Tibial nerve (tissue), 4 donors: ENCODE data around the gene LCN12. TPM values are rescaled to one million over a fixed set of nuclear protein-coding genes. Genes with fewer than 3 reads are reported as not detected.

Experiments
- DNase-seq, 2 donors: peaks; one replicate each; pipeline ENCODE4 v3.0.0-alpha.2; 2019; ENCODE audit warnings: low spot score in 2 of 2
- H3K27ac ChIP-seq, 4 donors: fragments of 200-600 bp; sonication (generic) in 3 of 4; one replicate each; pipeline ENCODE4 v1.5.1; 2017 to 2019; ENCODE audit warnings: mild to moderate bottlenecking in 1 of 4
- H3K27me3 ChIP-seq, 2 donors: fragments of 200-600 bp; sonication (generic) in 1 of 2; one replicate each; pipeline versions ENCODE4 v1.5.1 to v1.6.0; 2017 to 2019
- H3K36me3 ChIP-seq, 3 donors: fragments of 200-600 bp; sonication (generic); one replicate each; pipeline ENCODE4 v1.5.1; 2018 to 2019
- H3K4me1 ChIP-seq, 4 donors: fragments of 200-600 bp; sonication (generic) in 3 of 4; one replicate each; pipeline ENCODE4 v1.5.1; 2017 to 2019
- H3K4me3 ChIP-seq, 4 donors: fragments of 200-600 bp; sonication (generic) in 3 of 4; one replicate each; pipeline ENCODE4 v1.5.1; 2017 to 2019; ENCODE audit warnings: mild to moderate bottlenecking in 1 of 4, moderate library complexity in 1 of 4
- H3K9me3 ChIP-seq, 4 donors: fragments of 200-600 bp; sonication (generic) in 3 of 4; one replicate each; pipeline ENCODE4 v1.5.1; 2017 to 2019
- EP300 ChIP-seq, 2 donors: sonication (generic); formaldehyde crosslinking; IDR thresholded peaks; one replicate each; pipeline ENCODE4 v1.6.1; 2017; ENCODE audit warnings: antibody characterized with exemption in 2 of 2, mild to moderate bottlenecking in 1 of 2
- POLR2A ChIP-seq, 2 donors: fragments of 450-650 bp; IDR thresholded peaks; one replicate each; pipeline ENCODE4 v1.6.1; 2017; ENCODE audit warnings: antibody characterized with exemption in 2 of 2, mild to moderate bottlenecking in 2 of 2, moderate library complexity in 2 of 2
- WGBS, 2 donors: methylation state at CpG; one replicate each; pipeline ENCODE4 v1.1.5; 2018; 5-methylcytosine and 5-hydroxymethylcytosine counted together
- total RNA-seq, 4 donors: library from RNA; depleted of rRNA; stranded (reverse); fragments of >200 nt; gene quantifications; one replicate each; pipeline ENCODE4 v1.1.0, GENCODE V29; 2016
- TF ChIP-seq, protein P1 (sequence below), 5 experiments: fragments of 200-600 bp in 3 of 5; fragments of 450-650 bp in 2 of 5; sonication (generic) in 3 of 5; IDR thresholded peaks; one replicate each; pipeline ENCODE4 v1.5.1; 2016 to 2019; ENCODE audit warnings: antibody characterized with exemption in 5 of 5, mild to moderate bottlenecking in 3 of 5, moderate library complexity in 2 of 5

LCN12 gene
- total RNA-seq, 4 donors from 2014 or later, result 2.4 to 16.8 (median 7.8) TPM

GRCh38 chr9:136916330-136917184 is 35.5 kb upstream of the LCN12 start:
- WGBS, 2 donors, result 91 to 92% methylated on average over 28 to 32 of the region's 32 CpGs
- Histone ChIP-seq H3K36me3 (peaks cover 0 to 78% (median 10%) of the 10 kb centered on the region in 3 donors), H3K4me1 (peaks cover 0 to 5% (median 0%) of the 10 kb centered on the region in 4 donors), H3K27me3 (no peaks in the 10 kb centered on the region), H3K27ac (no peak overlapping the region), H3K9me3 (no peaks in the 10 kb centered on the region), H3K4me3 (no peak overlapping the region)
- TF ChIP-seq EP300 (IDR thresholded peaks at IDR 0.05) (no peak), POLR2A (IDR thresholded peaks at IDR 0.05) (no peak)
- TF ChIP-seq, protein P1, sequence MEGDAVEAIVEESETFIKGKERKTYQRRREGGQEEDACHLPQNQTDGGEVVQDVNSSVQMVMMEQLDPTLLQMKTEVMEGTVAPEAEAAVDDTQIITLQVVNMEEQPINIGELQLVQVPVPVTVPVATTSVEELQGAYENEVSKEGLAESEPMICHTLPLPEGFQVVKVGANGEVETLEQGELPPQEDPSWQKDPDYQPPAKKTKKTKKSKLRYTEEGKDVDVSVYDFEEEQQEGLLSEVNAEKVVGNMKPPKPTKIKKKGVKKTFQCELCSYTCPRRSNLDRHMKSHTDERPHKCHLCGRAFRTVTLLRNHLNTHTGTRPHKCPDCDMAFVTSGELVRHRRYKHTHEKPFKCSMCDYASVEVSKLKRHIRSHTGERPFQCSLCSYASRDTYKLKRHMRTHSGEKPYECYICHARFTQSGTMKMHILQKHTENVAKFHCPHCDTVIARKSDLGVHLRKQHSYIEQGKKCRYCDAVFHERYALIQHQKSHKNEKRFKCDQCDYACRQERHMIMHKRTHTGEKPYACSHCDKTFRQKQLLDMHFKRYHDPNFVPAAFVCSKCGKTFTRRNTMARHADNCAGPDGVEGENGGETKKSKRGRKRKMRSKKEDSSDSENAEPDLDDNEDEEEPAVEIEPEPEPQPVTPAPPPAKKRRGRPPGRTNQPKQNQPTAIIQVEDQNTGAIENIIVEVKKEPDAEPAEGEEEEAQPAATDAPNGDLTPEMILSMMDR (IDR thresholded peaks at IDR 0.05), result no peak
- DNase-seq, result no peak

DNA sequence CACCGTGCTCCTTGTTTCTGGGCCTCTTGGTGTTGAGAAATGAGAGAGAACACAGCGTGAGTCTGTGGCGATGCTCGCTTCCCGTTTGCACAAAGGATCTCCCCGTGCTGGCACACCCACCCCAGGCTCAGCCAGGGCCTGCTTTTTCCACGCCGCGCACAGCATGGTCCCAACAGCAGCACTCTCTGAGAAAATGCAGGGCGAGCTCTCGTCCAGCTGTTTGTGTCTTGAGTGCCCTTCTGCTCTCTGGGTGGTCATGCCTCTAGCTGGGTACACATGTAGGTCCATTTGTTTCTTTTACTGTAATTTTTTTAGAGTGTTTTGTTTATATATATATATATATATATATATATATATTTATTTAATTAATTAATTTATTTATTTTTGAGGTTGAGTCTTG is 34.2 kb upstream of the LCN12 start:
- no peak for DNase-seq
- Histone ChIP-seq H3K36me3 (peaks cover 0 to 68% (median 10%) of the 10 kb centered on the region in 3 donors), H3K9me3 (no peaks in the 10 kb centered on the region), H3K27me3 (no peaks in the 10 kb centered on the region), H3K27ac (no peak overlapping the region), H3K4me1 (peaks cover 0 to 14% (median 2%) of the 10 kb centered on the region in 4 donors), H3K4me3 (no peak overlapping the region)
- WGBS, 2 donors, result 89 to 92% methylated on average over 11 of the region's 11 CpGs
- TF ChIP-seq POLR2A (IDR thresholded peaks at IDR 0.05) (no peak), EP300 (IDR thresholded peaks at IDR 0.05) (no peak)
- TF ChIP-seq, protein P1 (IDR thresholded peaks at IDR 0.05), result no peak

GRCh38 chr9:136920069-136920468 is 32.0 kb upstream of the LCN12 start:
- no peak for DNase-seq
- Histone ChIP-seq H3K27ac (no peak overlapping the region), H3K9me3 (no peaks in the 10 kb centered on the region), H3K27me3 (no peaks in the 10 kb centered on the region), H3K4me3 (no peak overlapping the region), H3K36me3 (peaks cover 0 to 60% (median 7%) of the 10 kb centered on the region in 3 donors), H3K4me1 (peaks cover 0 to 14% (median 2%) of the 10 kb centered on the region in 4 donors)
- TF ChIP-seq, protein P1 (IDR thresholded peaks at IDR 0.05), result no peak
- no peak for TF ChIP-seq POLR2A (IDR thresholded peaks at IDR 0.05)
- no peak for TF ChIP-seq EP300 (IDR thresholded peaks at IDR 0.05)
- WGBS, 2 donors, result 95 to 96% methylated on average over 14 to 15 of the region's 15 CpGs

- Histone ChIP-seq H3K9me3 (no peaks in the 10 kb centered on the region), H3K27ac (no peak overlapping the region), H3K4me1 (peaks cover 0 to 14% (median 2%) of the 10 kb centered on the region in 4 donors), H3K36me3 (peaks cover 0 to 60% (median 8%) of the 10 kb centered on the region in 3 donors), H3K27me3 (no peaks in the 10 kb centered on the region), H3K4me3 (no peak overlapping the region)
- 91 to 99% methylated on average over 12 to 14 of the region's 14 CpGs for WGBS, 2 donors
- TF ChIP-seq, protein P1 (IDR thresholded peaks at IDR 0.05), result no peak
- TF ChIP-seq POLR2A (IDR thresholded peaks at IDR 0.05) (no peak), EP300 (IDR thresholded peaks at IDR 0.05) (no peak)
- DNase-seq, result no peak
Measured at GRCh38 chr9:136920734-136921231, 31.3 kb upstream of the LCN12 start.

GRCh38 chr9:136921307-136921706 is 30.8 kb upstream of the LCN12 start:
- H3K4me1 ChIP-seq, result peaks cover 0 to 14% (median 2%) of the 10 kb centered on the region in 4 donors
- no peak for TF ChIP-seq POLR2A (IDR thresholded peaks at IDR 0.05)
- TF ChIP-seq EP300 (IDR thresholded peaks at IDR 0.05), result no peak
- TF ChIP-seq, protein P1 (IDR thresholded peaks at IDR 0.05), result no peak
- DNase-seq, result no peak
- peaks cover 0 to 60% (median 14%) of the 10 kb centered on the region in 3 donors for H3K36me3 ChIP-seq
- no peaks in the 10 kb centered on the region for H3K9me3 ChIP-seq
- no peaks in the 10 kb centered on the region for H3K27me3 ChIP-seq
- H3K27ac ChIP-seq, result peak overlapping the region in 1 of 4 donors; percentile 2
- H3K4me3 ChIP-seq, result no peak overlapping the region
- 51 to 75% methylated on average over 4 to 11 of the region's 11 CpGs for WGBS, 2 donors
